Tibial nerve (tissue), 3 donors: Measurements from ENCODE around the gene PTK7.

Experiments
- POLR2A ChIP-seq, 2 donors: fragments of 450-650 bp; IDR thresholded peaks; one replicate each; pipeline ENCODE4 v1.6.1; 2017; ENCODE audit warnings: antibody characterized with exemption in 2 of 2, mild to moderate bottlenecking in 2 of 2, moderate library complexity in 2 of 2
- TF ChIP-seq, protein P1 (sequence below), 5 experiments: fragments of 200-600 bp in 3 of 5; fragments of 450-650 bp in 2 of 5; sonication (generic) in 3 of 5; IDR thresholded peaks; one replicate each; pipeline ENCODE4 v1.5.1; 2016 to 2019; ENCODE audit warnings: antibody characterized with exemption in 5 of 5, mild to moderate bottlenecking in 3 of 5, moderate library complexity in 2 of 5

DNA sequence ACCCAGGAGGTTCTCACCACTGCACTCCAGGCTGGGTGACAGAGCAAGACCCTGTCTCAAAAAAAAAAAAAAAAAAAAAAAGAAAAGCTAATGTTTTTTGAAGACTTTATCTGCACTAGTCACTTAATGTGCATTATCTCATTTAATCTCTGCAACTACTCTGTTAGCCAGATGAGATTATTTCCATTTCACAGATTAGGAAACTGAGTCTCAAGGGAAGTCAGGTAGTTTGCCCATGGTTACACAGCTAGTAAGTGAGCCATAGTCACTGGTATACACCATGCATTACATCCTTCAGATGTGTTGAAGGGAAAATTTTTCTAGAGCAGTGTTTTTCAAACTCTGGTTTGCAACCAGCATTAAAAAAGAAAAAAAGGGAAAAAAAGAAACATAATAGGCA is 87.8 kb downstream of the PTK7 start:
- TF ChIP-seq, protein P1, sequence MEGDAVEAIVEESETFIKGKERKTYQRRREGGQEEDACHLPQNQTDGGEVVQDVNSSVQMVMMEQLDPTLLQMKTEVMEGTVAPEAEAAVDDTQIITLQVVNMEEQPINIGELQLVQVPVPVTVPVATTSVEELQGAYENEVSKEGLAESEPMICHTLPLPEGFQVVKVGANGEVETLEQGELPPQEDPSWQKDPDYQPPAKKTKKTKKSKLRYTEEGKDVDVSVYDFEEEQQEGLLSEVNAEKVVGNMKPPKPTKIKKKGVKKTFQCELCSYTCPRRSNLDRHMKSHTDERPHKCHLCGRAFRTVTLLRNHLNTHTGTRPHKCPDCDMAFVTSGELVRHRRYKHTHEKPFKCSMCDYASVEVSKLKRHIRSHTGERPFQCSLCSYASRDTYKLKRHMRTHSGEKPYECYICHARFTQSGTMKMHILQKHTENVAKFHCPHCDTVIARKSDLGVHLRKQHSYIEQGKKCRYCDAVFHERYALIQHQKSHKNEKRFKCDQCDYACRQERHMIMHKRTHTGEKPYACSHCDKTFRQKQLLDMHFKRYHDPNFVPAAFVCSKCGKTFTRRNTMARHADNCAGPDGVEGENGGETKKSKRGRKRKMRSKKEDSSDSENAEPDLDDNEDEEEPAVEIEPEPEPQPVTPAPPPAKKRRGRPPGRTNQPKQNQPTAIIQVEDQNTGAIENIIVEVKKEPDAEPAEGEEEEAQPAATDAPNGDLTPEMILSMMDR (IDR thresholded peaks at IDR 0.05), result no peak
- TF ChIP-seq POLR2A (IDR thresholded peaks at IDR 0.05), result no peak
